HG02970 (cell line): Measurements from ENCODE around the gene NKD2.

Experiments
- ATAC-seq: cut with Tn5 transposase; IDR thresholded peaks from one replicate; pipeline ENCODE4 v1.9.1; 2021; ENCODE audit warnings: mild to moderate bottlenecking, moderate library complexity, moderate number of reproducible peaks; ENCODE audit not compliant: unreplicated experiment, low FRiP score

Gene NKD2

GRCh38 chr5:978054-978453, 30.5 kb upstream of the NKD2 start:
- ATAC-seq = no peak

DNA sequence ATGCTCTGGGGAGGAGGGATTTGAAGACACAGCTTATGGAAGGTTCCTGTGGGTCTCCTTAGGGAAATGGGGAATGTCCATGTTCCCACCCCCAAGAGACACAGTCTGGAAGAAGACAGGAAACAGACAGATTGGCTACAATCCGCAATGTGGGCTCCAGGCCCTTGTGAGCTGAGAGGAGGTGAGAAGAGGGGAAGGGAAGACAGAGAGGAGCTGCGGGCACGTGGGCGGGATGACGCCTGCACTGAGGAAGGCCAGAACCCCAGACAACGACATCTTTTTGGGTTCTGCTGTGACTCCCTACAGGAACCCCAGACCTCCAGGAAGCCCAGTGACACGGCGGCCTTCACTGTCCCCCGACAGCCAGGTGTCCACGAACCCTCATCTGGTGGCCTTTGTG, 29.9 kb upstream of the NKD2 start:
- ATAC-seq = no peak

DNA sequence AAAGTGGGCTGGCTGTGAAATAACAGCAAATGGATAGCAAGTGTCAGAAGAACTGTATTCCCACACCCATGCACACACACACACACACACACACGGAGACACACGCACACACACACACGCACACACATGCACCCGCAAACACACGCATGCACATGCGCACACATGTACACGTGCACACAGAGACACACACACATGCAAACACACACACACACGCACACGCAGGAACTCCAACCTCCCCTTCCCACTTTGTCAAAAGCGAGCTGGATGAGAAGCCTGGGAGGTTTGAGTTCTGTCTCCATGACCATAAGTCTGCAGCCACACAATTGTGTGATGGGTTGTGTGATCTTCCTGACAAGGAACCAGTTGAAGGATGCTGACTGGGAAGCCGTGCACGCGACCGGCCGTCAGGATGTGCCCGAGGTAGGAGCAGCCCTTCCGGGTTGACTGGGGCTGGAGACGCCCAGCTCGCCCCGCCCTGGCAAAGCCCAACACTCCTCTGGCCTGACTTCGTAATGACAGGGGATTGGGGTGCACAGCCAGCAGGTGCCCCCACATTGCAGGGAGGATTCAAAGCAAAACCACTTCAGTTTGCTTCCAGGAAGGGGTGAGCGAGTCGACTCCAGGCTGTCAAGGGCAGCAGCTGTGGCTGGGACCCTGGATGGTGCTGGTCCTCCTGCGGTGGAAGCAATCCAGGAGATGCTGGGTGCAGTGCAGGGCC, 29.3 kb upstream of the NKD2 start:
- ATAC-seq = no peak

GRCh38 chr5:980001-980588, 28.5 kb upstream of the NKD2 start:
- ATAC-seq = no peak

GRCh38 chr5:980966-981365, 27.6 kb upstream of the NKD2 start:
- ATAC-seq = no peak

GRCh38 chr5:981456-981855, 27.1 kb upstream of the NKD2 start:
- ATAC-seq = no peak

GRCh38 chr5:982377-983237, 26.0 kb upstream of the NKD2 start:
- no peak for ATAC-seq

DNA sequence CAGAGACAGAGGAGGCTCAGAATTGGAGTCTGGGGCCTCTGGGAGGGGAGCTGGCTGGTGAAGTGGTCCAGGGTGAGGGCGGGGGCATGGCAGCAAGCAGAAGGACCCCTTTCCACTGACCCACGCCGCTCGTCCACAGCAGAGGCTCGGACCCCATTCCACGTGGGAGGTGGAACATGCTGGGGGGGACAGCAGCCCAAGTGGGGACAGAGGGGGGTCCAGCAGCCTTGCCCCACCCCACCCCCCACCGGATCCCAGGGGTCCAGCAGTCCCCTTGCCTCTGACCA, 25.4 kb upstream of the NKD2 start:
- ATAC-seq = no peak

DNA sequence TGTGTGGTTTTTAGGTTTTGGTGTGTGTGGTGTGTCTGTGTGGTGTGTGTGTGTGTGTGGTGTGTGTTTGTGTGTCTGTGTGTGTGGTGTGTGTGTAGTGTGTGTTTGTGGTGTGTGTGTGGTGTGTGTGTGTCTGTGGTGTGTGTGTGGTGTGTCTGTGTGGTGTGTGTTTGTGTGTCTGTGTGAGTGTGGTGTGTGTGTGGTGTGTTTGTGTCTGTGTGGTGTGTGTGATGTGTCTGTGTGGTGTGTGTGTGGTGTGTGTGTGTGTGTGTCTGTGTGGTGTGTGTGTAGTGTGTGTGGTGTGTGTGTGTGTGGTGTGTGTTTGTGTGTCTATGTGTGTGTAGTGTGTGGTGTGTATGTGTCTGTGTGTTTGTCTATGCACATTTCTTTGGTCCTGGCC, 25.0 kb upstream of the NKD2 start:
- ATAC-seq = no peak

DNA sequence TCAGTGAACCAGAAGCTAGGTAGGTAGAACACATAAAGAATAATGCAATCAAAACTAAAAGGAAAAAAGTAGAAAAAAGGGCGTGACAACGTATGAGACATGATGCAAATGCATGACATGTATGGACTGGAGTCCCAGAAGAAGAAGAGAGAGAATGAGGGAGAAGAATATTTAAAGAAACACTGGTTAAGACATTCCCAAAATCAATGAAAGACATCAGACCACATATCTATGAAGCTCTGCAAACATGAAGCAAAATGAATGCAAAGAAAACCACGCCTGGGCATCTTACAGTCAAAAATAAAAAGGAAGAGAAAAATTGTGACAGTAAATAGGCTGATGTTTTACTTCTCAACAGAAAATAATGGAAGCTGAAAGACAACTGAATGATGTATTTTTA, 23.8 kb upstream of the NKD2 start:
- ATAC-seq = no peak

- no peak for ATAC-seq
Observed at GRCh38 chr5:987761-988160, 20.8 kb upstream of the NKD2 start.

- ATAC-seq = no peak
Observed at GRCh38 chr5:988322-988721, 20.3 kb upstream of the NKD2 start.

- ATAC-seq = no peak
Observed at GRCh38 chr5:989961-990530, 18.6 kb upstream of the NKD2 start.

- no peak for ATAC-seq
Observed at GRCh38 chr5:991472-992267, 16.9 kb upstream of the NKD2 start.

DNA sequence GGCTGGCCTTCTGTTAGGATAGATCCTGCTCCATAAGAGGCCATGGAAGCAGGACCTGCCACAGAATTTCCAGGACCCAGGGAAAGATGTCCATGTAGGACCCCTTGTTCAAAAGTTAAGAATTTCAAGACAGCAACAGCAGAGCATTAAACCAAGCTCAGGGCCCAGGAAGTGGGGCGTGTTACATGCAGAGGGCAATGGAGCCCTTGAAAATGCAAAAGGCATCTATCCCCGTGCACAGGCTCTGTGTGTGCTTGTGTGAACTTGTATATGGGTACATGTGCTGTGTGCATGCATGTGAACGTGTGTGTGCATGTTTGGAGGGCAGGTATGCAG, 14.4 kb upstream of the NKD2 start:
- no peak for ATAC-seq

DNA sequence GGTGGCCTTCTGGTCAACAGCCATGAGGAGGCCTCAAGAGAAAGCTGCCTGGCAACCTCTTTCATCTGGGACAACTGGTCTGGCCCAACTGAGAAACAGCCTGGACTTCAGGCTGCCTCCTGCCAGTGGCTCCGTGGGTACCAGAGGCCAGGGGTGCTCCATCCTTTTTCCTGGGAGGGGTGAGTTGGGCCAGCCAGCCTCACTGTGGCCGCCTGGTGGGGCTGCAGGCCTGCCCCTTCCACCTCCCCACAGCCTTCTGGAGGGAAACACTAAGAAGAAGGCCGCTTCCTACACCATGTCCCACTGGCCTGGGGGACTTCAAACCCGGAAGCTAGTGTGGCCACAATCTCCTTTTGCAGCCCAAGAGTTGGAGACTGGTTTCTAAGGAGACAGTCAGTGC, 13.8 kb upstream of the NKD2 start:
- no peak for ATAC-seq

DNA sequence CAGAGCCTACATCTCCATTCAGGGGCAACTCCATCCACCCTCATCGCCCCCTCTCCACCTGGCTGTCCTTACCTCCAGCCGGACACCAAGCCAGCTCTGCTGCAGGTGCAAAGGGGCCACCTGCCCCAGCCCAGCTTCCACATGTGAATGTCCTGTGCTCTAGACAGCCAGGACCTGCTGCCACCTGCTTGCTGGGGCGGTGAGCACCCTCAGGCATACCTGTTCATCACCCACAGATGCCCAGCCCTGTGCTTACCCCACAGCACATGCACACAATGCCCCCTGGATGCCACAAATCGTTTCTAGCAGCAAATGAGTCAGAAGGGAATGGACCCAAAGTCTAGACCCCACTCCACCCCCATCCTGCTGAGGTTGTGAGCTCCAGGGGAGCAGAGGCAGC, 13.3 kb upstream of the NKD2 start:
- ATAC-seq = no peak

- ATAC-seq = no peak
Observed at GRCh38 chr5:997001-997474, 11.6 kb upstream of the NKD2 start.

- no peak for ATAC-seq
Observed at GRCh38 chr5:997711-998110, 10.9 kb upstream of the NKD2 start.

GRCh38 chr5:998246-999031, 10.2 kb upstream of the NKD2 start:
- no peak for ATAC-seq
